ENCODE results near the gene PEAK3.

DNA sequence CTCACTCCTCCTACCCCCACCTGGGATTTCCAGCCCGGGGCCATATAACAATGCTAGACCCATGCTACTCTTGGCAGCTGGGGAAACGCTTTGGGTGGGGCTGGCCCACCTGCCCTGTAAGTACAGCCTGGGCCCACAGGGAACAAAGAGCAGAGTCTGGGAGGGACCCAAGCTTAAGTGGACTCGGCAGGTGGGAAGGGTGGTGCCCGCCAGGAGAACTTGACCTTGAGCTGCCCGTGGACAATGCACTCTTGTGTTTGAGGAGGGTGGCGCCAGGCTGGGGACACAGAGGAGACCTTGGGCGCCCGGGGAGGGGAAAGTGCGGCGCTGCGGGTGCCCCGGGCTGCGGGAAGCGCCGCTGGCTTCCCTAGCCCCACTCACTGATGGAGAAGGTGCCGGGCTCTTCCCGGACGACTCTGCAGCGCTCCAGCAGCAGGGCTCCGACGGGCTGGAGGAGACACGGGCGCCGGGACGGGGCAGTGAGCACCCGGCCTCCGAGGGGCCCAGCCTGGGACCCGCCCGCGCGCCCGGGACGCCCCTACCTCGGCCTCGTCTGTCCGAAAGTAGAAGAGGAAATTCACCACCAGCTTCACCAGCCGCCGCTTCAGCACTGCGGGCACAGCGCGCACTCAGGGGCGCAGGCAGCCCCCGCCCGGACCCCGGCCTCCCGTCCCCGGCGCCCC lies 46.5 kb downstream of the PEAK3 start:
- TF ChIP-seq, protein P1, sequence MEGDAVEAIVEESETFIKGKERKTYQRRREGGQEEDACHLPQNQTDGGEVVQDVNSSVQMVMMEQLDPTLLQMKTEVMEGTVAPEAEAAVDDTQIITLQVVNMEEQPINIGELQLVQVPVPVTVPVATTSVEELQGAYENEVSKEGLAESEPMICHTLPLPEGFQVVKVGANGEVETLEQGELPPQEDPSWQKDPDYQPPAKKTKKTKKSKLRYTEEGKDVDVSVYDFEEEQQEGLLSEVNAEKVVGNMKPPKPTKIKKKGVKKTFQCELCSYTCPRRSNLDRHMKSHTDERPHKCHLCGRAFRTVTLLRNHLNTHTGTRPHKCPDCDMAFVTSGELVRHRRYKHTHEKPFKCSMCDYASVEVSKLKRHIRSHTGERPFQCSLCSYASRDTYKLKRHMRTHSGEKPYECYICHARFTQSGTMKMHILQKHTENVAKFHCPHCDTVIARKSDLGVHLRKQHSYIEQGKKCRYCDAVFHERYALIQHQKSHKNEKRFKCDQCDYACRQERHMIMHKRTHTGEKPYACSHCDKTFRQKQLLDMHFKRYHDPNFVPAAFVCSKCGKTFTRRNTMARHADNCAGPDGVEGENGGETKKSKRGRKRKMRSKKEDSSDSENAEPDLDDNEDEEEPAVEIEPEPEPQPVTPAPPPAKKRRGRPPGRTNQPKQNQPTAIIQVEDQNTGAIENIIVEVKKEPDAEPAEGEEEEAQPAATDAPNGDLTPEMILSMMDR (IDR thresholded peaks at IDR 0.05): no peak
- no peak for TF ChIP-seq POLR2A (IDR thresholded peaks at IDR 0.05)
